HG02973 (cell line): Measurements from ENCODE around the gene CTRB2.
"Not testable (repeated sequence)": the region's sequence is repeated elsewhere in the genome, so short reads cannot be mapped to it uniquely, and the experiment has no call there.

Source experiments
- ATAC-seq: cut with Tn5 transposase; IDR thresholded peaks from one replicate; pipeline ENCODE4 v1.9.1; 2021; ENCODE audit warnings: moderate library complexity; ENCODE audit not compliant: unreplicated experiment

Gene CTRB2

GRCh38 chr16:75227361-75228142 lies 20.6 kb upstream of the CTRB2 start:
- ATAC-seq = no peak

GRCh38 chr16:75226550-75227360 lies 19.8 kb upstream of the CTRB2 start:
- no peak for ATAC-seq

GRCh38 chr16:75225678-75226515 lies 18.9 kb upstream of the CTRB2 start:
- no peak for ATAC-seq

GRCh38 chr16:75225092-75225491 lies 18.1 kb upstream of the CTRB2 start:
- ATAC-seq = no peak

GRCh38 chr16:75224306-75225082 lies 17.5 kb upstream of the CTRB2 start:
- ATAC-seq = no peak

- ATAC-seq = not testable (repeated sequence)
Measured at GRCh38 chr16:75223129-75223528, 16.2 kb upstream of the CTRB2 start.

- ATAC-seq = no peak
Measured at GRCh38 chr16:75222271-75222783, 15.4 kb upstream of the CTRB2 start.

GRCh38 chr16:75219838-75220237 lies 12.9 kb upstream of the CTRB2 start:
- ATAC-seq = no peak

GRCh38 chr16:75219088-75219487 lies 12.1 kb upstream of the CTRB2 start:
- no peak for ATAC-seq

GRCh38 chr16:75218256-75219076 lies 11.5 kb upstream of the CTRB2 start, which contains the start of gene CTRB1:
Gene CTRB1, plus strand, starts transcription at chr16:75218988. Its CDS starts 20 bp downstream, at chr16:75219008.
- ATAC-seq = peak; percentile 77

- ATAC-seq = no peak
Measured at GRCh38 chr16:75217389-75217851, 10.5 kb upstream of the CTRB2 start.

- ATAC-seq = no peak
Measured at GRCh38 chr16:75216576-75216975, 9.6 kb upstream of the CTRB2 start.

GRCh38 chr16:75216127-75216526 lies 9.2 kb upstream of the CTRB2 start:
- ATAC-seq = no peak

GRCh38 chr16:75211286-75211685 lies 4.3 kb upstream of the CTRB2 start:
- not testable (repeated sequence) for ATAC-seq

GRCh38 chr16:75209944-75210343 lies 3.0 kb upstream of the CTRB2 start:
- no peak for ATAC-seq

GRCh38 chr16:75209514-75209913 lies 2.6 kb upstream of the CTRB2 start:
- not testable (repeated sequence) for ATAC-seq

- no peak for ATAC-seq
Measured at GRCh38 chr16:75208861-75209505, 2.0 kb upstream of the CTRB2 start.

GRCh38 chr16:75208242-75208825 lies 1.4 kb upstream of the CTRB2 start:
- no peak for ATAC-seq
